Activated T-cell treated with anti-CD3 and anti-CD28 coated beads for 1 hour (primary cell): Measurements from ENCODE around the gene MVK.

Source experiments
- DNase-seq: peaks from one replicate; pipeline ENCODE4 v3.0.0-alpha.2; 2020; ENCODE audit warnings: low read depth

Gene MVK

DNA sequence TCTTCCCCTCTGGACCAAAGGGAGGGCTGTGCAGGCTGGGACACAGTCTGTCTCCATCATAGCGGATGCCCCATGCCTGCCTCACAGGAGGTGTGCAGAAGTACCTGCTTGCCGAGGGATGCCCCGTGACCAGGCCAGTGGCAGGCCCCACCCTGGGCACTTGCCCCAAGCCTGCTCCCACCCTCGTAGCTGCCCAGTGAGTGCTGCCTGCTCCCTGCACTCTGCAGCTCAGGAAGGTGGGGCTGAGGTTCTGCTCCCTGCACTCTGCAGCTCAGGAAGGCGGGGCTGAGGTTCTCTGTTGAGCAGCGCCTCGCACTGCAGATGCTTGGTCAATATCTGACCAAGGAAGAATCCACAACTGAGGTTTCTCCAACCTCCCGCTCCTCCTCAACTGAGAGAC is 7.2 kb upstream of the MVK start:
- no peak for DNase-seq

DNA sequence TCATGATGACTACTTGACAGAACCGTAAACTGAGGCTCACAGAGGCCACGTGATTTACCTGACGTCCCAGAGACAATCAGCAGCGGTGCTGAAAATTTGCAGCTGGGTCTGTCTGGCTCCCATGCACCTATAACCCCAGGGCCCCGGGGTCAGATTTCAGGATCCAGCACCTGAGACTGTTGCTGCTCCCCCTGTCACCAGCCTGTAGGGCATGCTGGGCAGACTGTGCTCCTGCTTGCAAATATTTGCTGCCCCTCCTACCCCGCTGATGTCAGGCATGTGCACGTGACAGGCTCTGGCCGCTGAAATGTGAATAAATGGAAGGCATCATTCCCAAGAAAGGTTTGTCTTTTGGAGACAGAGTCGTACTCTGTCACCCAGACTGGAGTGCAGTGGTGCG is 6.3 kb upstream of the MVK start:
- DNase-seq: no peak

DNA sequence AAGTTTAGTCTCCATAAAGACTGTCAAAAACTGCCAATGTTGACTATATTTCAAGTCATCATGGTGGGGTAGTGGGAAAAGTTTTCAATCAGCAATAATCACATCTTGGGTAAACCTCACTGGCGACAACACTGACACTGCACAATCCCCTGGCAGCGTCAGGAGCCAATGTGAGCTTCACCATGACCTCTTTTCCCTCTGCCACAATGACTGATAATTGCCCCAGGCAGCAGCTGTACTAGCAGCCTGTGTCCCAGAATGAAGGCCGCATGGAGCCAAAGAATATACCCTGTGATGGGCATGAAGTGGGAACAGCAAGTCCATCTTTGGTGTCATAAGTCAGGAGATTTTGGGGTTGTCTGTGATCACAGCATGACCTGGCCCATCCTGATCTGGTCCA is 5.6 kb upstream of the MVK start:
- no peak for DNase-seq

DNA sequence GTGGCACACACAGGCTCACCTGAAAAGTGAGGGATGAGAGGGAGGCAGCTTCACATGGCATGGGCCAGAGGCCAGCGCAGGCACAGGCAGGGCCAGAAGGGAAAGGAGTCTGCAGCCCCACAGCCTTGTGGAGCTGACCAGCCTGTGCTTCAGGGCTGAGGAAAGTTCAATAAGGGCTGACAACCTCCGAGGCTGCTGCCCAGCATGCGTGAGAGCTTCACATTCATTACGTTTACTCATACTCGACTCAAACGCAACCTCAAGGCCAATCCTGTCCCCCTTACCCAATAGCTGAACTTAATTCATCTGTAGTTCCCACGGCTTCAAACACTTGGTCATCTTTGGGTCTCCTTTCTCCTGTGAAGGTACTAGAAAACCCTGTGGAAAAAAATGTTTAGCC is 5.1 kb upstream of the MVK start:
- no peak for DNase-seq

DNA sequence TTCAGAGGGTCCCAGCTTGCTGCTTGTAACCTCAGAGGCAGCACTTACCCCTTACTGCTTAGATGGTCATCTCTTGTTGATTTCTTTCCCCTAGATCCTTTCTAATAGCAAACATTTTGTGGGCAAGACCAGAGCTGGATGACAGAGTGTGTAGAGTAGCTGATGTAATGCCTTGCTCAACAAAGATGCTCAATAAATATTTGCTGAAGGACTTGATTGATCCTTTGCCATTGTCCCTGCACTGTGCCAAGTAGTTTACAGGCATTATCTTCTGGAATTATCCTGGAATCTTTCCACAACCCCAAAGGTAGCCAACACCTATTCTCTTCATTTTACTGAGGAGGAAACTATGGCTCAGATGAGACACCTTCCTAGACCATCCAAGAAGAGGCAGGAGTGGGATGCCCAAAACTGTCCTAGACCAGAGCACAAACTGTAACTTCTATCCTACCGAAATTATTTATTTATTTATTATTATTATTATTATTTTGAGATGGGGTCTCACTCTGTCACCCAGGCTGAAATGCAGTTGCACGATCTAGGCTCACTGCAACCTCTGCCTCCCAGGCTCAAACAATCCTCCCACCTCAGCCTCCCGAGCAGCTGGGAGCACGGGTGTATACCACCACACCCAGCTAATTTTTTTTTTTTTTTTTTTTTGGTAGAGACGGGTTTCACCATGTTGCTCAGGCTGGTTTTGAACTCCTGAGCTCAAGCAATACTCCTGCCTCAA is 1.7 kb upstream of the MVK start:
- no peak for DNase-seq

DNA sequence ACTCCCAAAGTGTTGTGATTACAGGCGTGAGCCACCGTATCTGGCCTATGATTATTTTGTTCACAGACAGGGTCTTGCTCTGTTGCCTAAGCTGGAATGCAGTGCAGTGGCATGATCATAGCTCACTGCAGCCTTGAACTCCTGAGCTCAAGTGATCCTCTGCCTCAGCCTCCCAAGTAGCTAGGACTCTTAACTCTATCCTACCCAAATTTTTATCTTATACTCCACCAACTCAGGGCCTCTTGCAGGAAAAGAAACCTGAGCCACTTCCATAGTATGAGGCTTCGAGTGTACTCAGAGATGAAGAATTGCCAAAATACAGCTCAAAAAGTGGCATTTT is 1.1 kb upstream of the MVK start:
- no peak for DNase-seq

DNA sequence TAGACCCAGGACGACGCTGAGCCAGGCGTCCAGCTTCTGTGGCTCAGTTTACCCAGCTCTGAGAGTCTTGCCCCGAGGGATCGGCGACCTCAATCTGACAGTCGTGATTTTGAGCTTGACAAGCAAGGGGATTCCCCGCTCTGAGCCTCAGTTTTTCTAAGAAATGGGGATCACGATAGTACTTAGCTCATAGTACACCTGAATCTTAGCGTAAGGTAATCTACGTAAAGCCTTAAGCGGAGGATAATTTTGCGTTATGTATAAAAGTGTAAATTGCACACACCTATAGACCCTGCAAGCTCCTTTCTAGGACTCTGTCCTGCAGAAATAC is 285 bp downstream of the MVK start:
- DNase-seq: no peak

DNA sequence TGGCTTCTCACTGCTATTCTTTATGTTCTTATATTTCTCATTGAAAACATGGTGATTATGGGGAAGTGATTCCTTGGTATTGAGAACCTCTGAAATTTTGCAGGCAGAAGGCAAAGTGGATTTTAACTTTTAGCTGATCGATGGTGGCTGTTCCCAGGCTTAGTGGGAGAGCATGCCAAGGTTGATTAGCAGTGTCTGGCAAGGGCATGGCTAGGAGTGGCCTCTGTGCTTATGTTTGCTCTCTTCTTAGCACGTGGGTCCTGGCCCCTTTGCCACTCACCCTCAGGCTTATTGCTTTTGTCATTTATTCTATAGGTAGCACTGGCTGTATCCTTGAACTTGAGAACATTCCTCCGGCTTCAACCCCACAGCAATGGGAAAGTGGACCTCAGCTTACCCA is 2.1 kb downstream of the MVK start:
- no peak for DNase-seq

DNA sequence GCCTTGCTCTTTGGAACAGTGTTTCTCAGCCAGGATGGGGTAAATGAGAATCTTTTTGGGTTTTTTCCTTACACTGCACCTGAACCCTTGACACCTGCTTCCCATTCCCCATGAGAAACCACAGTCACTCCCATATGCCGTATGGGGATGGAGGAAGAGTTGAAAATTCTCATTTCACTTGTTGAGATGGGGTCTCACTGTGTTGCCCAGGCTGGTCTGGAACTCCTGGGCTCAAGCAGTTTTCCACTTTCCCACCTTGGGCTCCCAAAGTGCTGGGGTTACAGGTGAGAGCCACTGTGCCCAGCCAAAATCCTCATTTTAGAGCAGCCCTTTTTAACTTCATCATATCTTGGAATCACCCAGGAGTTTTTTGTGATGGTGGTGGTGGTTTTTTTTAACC is 3.7 kb downstream of the MVK start:
- no peak for DNase-seq

DNA sequence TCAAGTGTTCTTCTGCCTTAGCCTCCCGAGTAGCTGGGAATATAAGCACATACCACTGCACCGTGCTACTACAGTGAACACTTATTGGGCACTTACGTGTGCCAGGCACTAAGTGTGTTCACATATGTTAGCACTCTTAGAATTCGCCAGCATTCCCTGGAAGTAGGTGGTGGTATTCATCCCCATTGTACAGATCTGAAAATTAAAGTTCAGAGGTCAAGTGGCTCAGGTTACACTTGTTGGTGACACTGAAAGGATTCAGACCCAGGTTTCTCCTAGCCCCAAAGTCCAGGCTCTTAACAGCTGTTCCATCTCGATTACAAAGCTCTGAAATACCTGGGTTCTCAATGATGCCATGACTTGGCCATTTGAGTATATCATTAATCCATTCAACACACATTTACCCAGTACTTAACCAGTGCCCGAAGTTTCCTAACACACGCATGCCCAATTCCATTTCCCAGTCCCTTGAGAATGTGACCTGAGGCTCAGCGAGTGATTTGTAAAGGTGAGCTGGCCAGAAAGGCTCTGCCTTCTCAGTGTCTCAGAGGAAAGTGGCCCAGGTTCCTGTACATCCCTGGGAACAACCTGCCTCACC is 4.8 kb downstream of the MVK start:
- no peak for DNase-seq

DNA sequence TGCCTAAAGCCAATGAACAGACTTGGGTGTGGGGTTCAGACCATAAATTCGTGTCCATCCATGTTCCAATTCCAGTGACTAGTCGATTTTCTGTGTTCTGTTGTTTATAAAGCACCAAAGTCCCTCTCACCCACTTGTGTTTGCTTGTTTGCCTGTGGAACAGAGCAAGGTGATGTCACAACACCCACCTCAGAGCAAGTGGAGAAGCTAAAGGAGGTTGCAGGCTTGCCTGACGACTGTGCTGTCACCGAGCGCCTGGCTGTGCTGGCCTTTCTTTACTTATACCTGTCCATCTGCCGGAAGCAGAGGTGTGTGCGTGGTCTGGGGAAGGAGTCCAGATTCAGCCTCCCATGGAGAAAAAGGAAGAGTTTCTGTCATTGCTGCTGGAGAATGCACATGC is 6.0 kb downstream of the MVK start:
- no peak for DNase-seq

DNA sequence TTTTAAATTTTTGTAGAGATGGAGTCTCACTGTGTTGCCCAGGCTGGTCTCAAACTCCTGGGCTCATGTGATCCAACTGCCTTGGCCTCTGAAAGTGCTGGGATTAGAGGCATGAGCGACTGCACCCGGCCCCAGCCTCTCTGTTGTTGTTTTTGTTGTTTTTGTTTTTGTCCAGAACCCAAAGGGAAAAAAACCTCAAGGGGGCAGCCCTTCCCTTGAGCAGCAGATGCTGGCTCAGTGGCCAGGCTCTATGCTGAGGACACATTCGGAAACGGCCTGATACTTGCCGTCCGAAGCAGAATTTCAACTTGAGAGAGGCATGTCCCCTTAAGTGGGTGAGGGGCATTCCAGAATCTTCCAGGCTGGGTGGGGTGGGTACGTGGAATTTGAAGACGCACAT is 6.7 kb downstream of the MVK start:
- no peak for DNase-seq

DNA sequence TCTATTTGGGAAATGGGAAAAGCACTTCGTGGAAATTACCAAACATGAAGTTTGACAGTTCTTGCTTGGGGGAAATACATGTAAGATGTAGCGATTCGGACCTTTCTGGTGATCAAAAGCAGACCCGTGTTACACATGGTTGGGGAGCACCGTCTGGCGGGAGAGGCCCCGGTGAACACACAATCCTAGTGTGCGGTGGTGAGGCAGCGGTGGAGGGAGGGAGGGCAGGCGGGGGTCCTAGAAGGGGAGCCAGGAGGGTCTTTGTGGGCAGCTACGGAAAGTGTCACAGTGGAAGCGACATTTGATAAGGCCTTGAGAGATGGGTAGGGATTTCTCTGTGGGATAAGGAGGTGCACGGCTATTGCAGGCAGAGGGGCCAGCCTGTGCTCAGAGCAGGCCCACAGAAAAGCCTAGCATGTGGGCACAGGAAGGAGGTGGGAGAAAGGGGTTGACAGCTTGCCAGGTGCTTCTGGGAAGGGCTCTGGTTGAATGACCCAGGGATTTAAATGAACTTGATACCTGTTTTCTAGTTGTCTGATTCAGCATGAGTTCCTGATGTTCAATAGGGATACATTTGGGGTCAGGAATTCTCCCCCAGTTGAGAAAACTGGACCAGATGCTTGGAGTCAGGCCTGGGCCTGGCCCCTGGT is 7.2 kb downstream of the MVK start:
- DNase-seq: no peak

DNA sequence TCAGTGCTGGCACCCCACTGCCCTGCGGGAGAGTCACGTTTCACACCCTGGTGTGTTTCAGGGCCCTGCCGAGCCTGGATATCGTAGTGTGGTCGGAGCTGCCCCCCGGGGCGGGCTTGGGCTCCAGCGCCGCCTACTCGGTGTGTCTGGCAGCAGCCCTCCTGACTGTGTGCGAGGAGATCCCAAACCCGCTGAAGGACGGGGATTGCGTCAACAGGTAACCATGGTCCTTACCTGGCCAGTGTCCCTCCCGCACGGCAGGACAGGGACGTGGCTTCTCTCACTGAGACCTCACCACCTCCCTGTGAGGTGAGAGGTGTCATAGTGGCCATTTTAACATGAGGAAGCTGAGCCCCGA is 7.7 kb downstream of the MVK start:
- no peak for DNase-seq

DNA sequence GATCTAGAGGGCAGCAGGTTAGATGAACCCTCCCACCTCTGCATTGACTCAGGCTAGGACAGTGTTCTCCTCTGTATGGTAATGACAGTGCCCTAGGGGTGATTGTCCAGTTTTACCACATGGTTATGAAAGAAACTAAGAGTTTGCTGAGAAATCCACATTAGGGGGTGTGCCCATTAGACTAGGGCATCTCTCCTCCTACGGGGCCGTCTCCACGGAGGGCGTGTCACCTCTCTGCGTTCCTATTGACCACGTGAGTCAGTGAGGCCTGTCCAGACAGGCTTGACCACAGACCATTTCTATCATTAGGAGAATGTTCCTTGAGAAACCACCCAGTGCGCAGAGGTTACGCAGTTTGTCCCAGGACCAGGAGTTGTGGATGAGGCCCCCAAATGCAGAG is 8.3 kb downstream of the MVK start:
- DNase-seq: no peak

DNA sequence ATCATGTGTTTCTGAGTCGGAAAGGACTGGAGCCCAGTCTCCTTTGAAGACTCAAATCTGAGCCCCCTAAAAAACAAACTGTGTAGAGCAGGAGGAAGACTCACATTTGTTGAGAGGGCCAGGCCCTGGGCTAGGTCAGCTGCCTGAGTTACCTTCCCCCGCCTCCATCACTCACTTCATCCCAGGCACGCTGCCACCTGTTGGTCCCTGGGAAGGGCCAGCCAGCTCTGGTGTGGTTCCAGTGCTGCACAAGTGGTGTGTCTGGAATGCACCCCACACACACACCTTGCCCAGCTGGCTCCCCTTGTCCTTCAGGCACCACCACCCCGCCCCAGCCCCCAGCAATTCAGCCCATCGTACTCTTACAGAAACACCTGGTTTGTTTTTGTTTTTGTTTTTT is 9.0 kb downstream of the MVK start:
- DNase-seq: no peak

DNA sequence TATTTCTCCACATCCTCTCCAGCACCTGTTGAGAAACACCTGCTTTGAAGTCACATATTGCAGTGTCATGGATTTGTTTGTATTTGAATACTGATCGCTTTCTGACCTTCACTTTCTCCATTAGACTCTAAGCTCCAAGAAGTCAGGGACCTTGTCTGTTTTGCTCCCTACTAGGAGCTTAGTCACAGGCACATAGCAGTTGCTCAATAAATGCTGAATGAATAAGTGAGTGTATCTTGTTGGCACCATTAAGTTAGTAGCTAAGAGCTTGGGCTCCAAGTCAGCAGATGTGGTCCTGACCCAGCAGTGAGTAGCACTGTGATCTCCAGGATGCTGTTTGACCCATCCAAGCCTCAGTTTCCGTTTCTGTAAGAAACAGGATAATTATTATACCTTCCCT is 10.1 kb downstream of the MVK start:
- no peak for DNase-seq

DNA sequence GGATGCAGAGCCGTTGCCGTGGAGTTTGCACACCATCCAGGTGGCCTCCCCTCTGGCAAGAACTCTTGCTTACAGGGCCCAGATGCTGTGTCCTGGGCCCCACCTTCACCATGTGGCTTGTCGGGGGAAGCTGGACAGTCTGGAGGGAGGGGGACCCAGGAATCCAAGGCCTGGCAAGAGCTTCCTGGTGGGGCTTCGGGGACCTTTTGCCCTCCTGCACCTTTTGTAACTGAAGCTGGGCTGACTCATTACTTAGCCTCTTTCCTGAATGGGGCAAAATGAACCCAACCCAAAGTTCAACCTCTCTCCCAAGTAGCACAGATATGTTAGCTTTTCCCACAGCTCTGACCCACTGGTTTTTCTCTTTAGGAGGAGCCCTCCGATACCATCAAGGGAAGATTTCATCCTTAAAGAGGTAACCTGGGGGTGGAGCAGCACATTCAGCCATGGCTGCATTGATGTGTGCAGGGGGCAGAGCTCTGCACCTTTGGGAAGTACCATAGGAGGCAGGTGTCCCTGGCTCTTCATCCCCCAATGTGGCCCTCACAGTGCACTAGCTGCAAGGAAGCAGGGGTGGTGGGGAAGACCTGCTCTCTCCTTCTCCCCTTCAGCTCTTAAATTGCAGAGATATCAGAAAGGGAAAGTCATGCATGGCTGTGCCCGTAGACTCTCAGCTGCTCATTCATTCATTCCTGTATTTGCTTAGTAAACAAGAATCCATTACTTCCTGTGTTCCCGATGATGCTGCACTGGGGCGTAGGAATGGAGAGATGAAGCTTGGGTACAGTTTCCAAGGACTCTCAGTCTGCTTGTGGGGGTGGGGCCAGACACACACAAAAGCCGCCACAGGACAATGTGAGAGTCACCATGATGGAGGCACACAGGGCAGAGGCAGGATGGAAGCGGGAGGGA is 13.0 kb downstream of the MVK start:
- DNase-seq: no peak

DNA sequence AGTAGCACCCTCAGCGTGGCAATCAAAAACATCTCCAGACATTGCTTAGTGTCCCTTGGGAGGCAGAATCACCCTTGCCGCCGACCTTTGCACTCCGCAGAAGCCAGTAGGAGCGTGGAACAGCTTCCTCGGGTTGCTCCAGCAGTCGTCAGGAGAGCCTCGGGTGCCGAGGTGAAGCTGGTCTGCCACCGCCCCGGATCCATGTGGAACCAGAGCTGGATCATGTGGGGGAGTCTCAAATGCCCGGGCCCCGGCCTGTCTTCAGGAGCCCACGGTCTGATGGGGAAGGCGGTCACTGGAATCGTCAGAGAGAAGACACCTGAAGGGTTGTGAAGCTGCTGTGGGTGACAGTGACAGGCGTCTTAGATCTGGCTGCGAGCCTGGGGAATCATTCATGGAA is 14.3 kb downstream of the MVK start:
- DNase-seq: no peak

DNA sequence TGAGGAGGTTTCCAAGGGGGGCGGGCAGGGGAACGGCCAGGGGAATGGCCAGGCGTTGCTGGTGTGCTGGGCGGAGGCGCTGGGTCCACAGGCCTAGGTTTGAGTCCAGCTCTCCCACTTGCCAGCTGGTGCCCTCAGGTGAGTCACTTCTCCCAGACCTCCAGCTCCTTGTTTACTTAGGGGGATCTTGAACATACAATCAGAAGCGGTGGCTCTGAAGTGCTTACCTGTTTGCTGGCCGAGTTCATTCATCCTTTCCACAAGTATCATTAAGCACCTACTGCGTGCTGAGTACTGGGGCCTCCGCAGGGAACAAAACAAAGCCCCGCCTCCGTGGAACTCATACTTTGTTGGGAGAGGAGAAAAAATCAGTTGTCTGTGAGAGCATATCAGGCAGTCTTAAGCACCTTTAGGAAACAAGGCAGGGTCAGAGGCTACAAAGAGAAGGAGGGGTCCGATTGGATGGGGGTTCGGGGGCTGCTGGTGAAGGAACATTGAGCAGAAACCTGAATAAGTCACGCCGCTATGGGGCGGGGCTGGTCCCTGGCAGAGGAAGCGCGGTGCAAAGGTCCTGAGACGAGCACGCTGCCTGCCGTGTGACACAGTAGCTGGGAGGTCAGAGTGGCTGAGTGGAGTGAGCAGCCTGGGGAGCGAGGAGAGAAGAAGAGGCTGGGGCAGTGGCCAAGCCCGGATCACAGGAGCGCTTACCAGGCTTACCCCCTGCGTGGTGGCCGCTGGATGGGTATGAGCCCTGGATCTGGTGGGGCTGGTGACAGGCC is 15.1 kb downstream of the MVK start:
- DNase-seq: no peak

DNA sequence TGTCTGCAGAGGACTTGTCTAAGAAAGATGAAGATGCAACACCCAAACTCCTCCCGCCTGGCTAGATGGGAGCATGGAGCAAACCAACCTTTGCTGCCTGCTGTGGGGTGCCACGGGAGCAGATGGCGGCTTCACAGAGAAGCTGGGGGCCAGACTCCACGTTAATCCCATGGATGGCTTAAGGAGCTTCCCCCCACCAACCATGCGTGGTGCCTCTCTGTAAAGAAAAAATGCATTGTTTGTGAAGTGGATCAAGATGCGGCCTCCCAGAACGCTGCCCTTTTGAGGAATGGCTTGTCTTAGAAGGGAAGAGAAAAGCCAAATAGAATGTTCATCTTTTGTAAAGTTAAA is 15.6 kb downstream of the MVK start:
- no peak for DNase-seq

DNA sequence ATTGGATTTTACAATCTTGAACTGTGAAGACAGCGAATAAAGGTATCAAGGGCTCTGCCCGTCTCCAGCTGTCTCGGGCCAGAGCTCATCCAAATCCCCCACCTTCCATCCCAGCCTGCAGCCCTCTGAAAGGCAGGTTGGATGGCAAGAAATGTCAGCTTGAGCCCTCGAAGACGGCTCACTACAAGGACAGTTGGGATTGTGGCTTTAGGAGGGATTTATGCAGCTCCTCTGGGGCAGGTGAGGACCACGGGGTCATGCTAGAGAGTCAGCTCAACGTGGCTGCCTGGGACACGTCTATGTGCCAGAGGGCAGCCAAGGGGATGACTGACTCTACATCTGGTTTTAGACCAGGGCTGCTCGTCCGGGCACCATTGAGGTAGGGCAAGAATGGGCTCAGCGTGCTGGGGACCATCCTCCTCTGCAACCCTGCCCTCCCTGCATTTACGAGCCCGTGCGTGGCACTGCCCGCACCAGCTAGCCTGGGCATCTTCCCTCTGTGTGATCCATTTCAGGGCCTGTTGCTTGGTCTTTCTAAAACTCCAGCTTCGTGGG is 16.2 kb downstream of the MVK start:
- DNase-seq: no peak
